ENCODE data around the gene GTF2H4. TPM values are rescaled to one million over a fixed set of nuclear protein-coding genes. Genes with fewer than 3 reads are reported as not detected.
"Not testable (repeated sequence)": the region's sequence is repeated elsewhere in the genome, so short reads cannot be mapped to it uniquely, and the experiment has no call there.

GTF2H4 gene
- total and polyA plus RNA-seq, 3 donors from 2014 or later, result 23.0 to 38.1 (median 30.6) TPM

- no peak for DNase-seq
- H3K36me3 ChIP-seq (ENCODE audit: low read depth, missing control alignments), result no peaks in the 10 kb centered on the region
- H3K4me1 ChIP-seq, result no peaks in the 10 kb centered on the region
- no peaks in the 10 kb centered on the region for H3K27me3 ChIP-seq
- no peak overlapping the region for H3K4me3 ChIP-seq
- no peak overlapping the region for H3K27ac ChIP-seq
- TF ChIP-seq, protein P1, sequence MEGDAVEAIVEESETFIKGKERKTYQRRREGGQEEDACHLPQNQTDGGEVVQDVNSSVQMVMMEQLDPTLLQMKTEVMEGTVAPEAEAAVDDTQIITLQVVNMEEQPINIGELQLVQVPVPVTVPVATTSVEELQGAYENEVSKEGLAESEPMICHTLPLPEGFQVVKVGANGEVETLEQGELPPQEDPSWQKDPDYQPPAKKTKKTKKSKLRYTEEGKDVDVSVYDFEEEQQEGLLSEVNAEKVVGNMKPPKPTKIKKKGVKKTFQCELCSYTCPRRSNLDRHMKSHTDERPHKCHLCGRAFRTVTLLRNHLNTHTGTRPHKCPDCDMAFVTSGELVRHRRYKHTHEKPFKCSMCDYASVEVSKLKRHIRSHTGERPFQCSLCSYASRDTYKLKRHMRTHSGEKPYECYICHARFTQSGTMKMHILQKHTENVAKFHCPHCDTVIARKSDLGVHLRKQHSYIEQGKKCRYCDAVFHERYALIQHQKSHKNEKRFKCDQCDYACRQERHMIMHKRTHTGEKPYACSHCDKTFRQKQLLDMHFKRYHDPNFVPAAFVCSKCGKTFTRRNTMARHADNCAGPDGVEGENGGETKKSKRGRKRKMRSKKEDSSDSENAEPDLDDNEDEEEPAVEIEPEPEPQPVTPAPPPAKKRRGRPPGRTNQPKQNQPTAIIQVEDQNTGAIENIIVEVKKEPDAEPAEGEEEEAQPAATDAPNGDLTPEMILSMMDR (IDR thresholded peaks at IDR 0.05), result no peak
- no peak for TF ChIP-seq POLR2A (IDR thresholded peaks at IDR 0.05)
- H3K9me3 ChIP-seq, result no peaks in the 10 kb centered on the region
- WGBS, 2 donors, result 72 to 84% methylated on average over 4 of the region's 4 CpGs
- intact Hi-C loops (cut with DNase I; ENCODE audit: low total_unique reads), result no loop called here
Observed at GRCh38 chr6:30926644-30927043, 18.6 kb downstream of the GTF2H4 start.

DNA sequence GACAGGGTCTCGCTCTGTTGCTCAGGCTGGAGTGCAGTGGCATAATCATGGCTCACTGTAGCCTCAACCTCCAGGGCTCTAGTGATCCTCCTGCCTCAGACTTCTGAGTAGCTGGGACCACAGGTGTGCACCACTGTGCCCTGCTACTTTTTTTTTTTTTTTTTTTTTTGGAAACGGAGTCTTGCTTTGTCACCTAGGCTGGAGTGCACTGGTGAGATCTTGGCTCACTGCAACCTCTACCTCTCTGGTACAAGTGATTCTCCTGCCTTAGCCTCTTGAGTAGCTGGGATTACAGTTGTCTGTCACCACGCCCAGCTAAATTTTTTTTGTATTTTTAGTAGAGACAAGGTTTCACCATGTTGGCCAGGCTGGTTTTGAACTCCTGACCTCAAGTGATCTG, 19.1 kb downstream of the GTF2H4 start:
- H3K4me1 ChIP-seq; H3K27ac ChIP-seq; H3K36me3 ChIP-seq (ENCODE audit: low read depth, missing control alignments); DNase-seq; intact Hi-C loops (cut with DNase I; ENCODE audit: low total_unique reads); H3K9me3 ChIP-seq; H3K27me3 ChIP-seq; H3K4me3 ChIP-seq: not testable (repeated sequence)
- WGBS, 2 donors, result 96 to 97% methylated on average over 3 of the region's 3 CpGs

DNA sequence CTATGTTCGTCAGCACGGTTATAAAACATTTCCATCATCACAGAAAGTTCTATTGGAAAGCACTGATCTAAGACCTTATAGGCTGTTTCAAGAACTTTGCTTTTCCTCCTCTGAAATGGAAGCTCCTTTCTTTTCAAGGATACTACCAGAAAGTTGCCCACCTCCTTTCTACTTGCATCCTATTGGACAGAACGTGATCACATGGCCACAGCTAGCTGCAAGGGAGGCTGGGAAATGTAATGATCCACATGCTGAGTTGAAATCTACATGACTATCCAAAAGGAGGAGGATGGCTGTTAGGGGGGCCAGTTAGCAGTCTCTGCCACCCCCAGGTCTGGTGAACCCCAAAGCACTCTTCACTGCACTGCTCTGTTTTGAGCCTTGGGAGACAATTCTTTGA, 20.7 kb downstream of the GTF2H4 start:
- TF ChIP-seq POLR2A (IDR thresholded peaks at IDR 0.05), result no peak
- TF ChIP-seq, protein P1 (IDR thresholded peaks at IDR 0.05), result no peak
- H3K9me3 ChIP-seq, result no peaks in the 10 kb centered on the region
- H3K27me3 ChIP-seq, result no peaks in the 10 kb centered on the region
- DNase-seq, result no peak
- no peaks in the 10 kb centered on the region for H3K36me3 ChIP-seq (ENCODE audit: low read depth, missing control alignments)
- H3K4me1 ChIP-seq, result no peaks in the 10 kb centered on the region
- 95 to 98% methylated on average over 3 of the region's 3 CpGs for WGBS, 2 donors
- H3K27ac ChIP-seq, result no peak overlapping the region
- intact Hi-C loops (cut with DNase I; ENCODE audit: low total_unique reads), result no loop called here
- no peak overlapping the region for H3K4me3 ChIP-seq

GRCh38 chr6:30930506-30930905, 22.5 kb downstream of the GTF2H4 start:
- no peak for DNase-seq
- intact Hi-C loops (cut with DNase I; ENCODE audit: low total_unique reads), result no loop called here
- Histone ChIP-seq H3K27me3 (no peaks in the 10 kb centered on the region), H3K4me1 (no peaks in the 10 kb centered on the region), H3K4me3 (no peak overlapping the region), H3K36me3 (ENCODE audit: low read depth, missing control alignments) (no peaks in the 10 kb centered on the region), H3K27ac (no peak overlapping the region), H3K9me3 (no peaks in the 10 kb centered on the region)
- TF ChIP-seq, protein P1 (IDR thresholded peaks at IDR 0.05), result no peak
- TF ChIP-seq POLR2A (IDR thresholded peaks at IDR 0.05), result no peak
- WGBS, 2 donors, result 92 to 100% methylated on average over 4 of the region's 4 CpGs

- no peak for TF ChIP-seq POLR2A (IDR thresholded peaks at IDR 0.05)
- intact Hi-C loops (cut with DNase I; ENCODE audit: low total_unique reads), result no loop called here
- Histone ChIP-seq H3K4me3 (no peak overlapping the region), H3K27ac (no peak overlapping the region), H3K27me3 (no peaks in the 10 kb centered on the region), H3K4me1 (no peaks in the 10 kb centered on the region), H3K36me3 (ENCODE audit: low read depth, missing control alignments) (no peaks in the 10 kb centered on the region), H3K9me3 (no peaks in the 10 kb centered on the region)
- no peak for DNase-seq
- 47 to 68% methylated on average over 7 to 8 of the region's 8 CpGs for WGBS, 2 donors
Observed at GRCh38 chr6:30931272-30931671, 23.3 kb downstream of the GTF2H4 start.

DNA sequence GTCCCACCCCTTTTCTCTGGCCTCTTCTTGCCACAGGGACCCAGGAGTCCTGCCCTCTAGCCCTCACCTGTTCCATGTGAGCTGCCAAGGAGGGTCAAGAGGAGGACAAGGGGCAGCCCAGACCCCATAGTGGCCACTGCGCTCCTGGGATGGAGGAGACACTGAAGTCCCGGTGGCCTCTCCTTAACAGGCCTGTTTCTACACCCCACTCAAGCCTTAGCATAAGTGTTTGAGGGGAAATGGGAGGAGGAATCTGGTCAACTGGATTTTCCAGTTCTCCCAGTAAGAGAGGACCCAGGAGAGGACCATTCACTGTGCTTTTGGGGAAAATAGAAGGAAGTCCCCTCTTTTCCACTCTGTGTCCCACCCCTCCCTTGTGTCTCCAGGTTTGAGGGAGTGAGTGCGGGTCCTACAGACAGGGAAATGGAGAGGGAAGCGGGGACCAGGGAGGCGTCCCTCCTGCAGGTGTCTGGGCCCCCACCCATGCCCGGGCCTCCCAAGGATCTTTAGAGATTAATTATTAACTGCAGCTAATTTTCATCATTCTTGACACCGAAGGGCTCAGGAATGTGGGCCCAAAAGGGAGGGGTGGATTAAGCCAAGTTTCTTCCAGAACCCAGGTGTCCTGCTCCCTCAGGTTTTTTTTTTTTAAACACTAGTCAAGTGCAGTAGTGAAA, 24.1 kb downstream of the GTF2H4 start, which contains the start of gene SFTA2:
Gene SFTA2 (minus strand): TSS at position 202 of the 677 bp plus-strand sequence. CDS start 74 bp downstream, at position 128.
- Histone ChIP-seq H3K4me1 (no peaks in the 10 kb centered on the region), H3K4me3 (no peak within 1 kb of the TSS), H3K9me3 (no peaks in the 10 kb centered on the region), H3K27ac (no peak within 1 kb of the TSS), H3K27me3 (no peaks in the 10 kb centered on the region), H3K36me3 (ENCODE audit: low read depth, missing control alignments) (no peaks in the 10 kb centered on the region)
- 91 to 92% methylated on average over 5 to 7 of the region's 7 CpGs for WGBS, 2 donors
- intact Hi-C loops (cut with DNase I; ENCODE audit: low total_unique reads), result no loop called here
- no peak for DNase-seq
- TF ChIP-seq, protein P1 (IDR thresholded peaks at IDR 0.05), result no peak
- TF ChIP-seq POLR2A (IDR thresholded peaks at IDR 0.05), result no peak
